Loucy (cell line): ENCODE data around the gene FLNA.
A peak's percentile ranks its signal among the peaks of the same experiment; 100 is the strongest.

Experiments
- H2AFZ ChIP-seq: fragments of 200-600 bp; sonication (generic); 2 replicates; pipeline ENCODE4 v1.6.0; 2016; ENCODE audit warnings: antibody characterized with exemption, mild to moderate bottlenecking, low read length, moderate library complexity
- H3F3A ChIP-seq: fragments of 200-600 bp; 2 replicates; pipeline ENCODE4 v1.6.0; 2016; ENCODE audit warnings: antibody characterized with exemption, low read depth, mild to moderate bottlenecking
- H3K27me3 ChIP-seq: fragments of 200-600 bp; sonication (generic); 2 replicates; pipeline ENCODE4 v1.6.1; 2014; ENCODE audit warnings: low read length, mild to moderate bottlenecking; ENCODE audit not compliant: insufficient read depth, poor library complexity, severe bottlenecking
- H3K36me3 ChIP-seq: fragments of 200-600 bp; sonication (generic); 2 replicates; pipeline ENCODE4 v1.6.1; 2016; ENCODE audit warnings: low read length; ENCODE audit not compliant: insufficient read depth
- H3K4me1 ChIP-seq: fragments of 200-600 bp; sonication (generic); 2 replicates; pipeline ENCODE4 v1.5.1; 2014; ENCODE audit warnings: low read length, mild to moderate bottlenecking; ENCODE audit not compliant: insufficient read depth, poor library complexity, severe bottlenecking
- H3K4me2 ChIP-seq: fragments of 200-600 bp; sonication (generic); 2 replicates; pipeline ENCODE4 v1.6.0; 2014; ENCODE audit warnings: antibody characterized with exemption, low read length, low read depth, mild to moderate bottlenecking; ENCODE audit not compliant: poor library complexity, severe bottlenecking
- H3K4me3 ChIP-seq: fragments of 200-600 bp; sonication (generic); 2 replicates; pipeline ENCODE4 v1.5.1; 2014; ENCODE audit warnings: low read length, mild to moderate bottlenecking, mixed read lengths; ENCODE audit not compliant: poor library complexity, severe bottlenecking
- H3K79me2 ChIP-seq: fragments of 200-600 bp; sonication (generic); 2 replicates; pipeline ENCODE4 v1.6.1; 2014; ENCODE audit warnings: low read length; ENCODE audit not compliant: insufficient read depth
- H3K9ac ChIP-seq: fragments of 200-600 bp; sonication (generic); 2 replicates; pipeline ENCODE4 v1.6.0; 2014; ENCODE audit warnings: mild to moderate bottlenecking, low read depth, low read length, moderate library complexity; ENCODE audit not compliant: poor library complexity, severe bottlenecking
- H3K9me2 ChIP-seq: fragments of 200-600 bp; sonication (generic); replicated peaks from 2 replicates; pipeline ENCODE4 v1.6.1; 2016; ENCODE audit warnings: low read depth, low read length, mixed read lengths
- H3K9me3 ChIP-seq: fragments of 200-600 bp; sonication (generic); 2 replicates; pipeline ENCODE4 v1.6.1; 2014; ENCODE audit warnings: mild to moderate bottlenecking, antibody characterized with exemption, low read length, low read depth; ENCODE audit not compliant: insufficient read depth
- H4K20me1 ChIP-seq: fragments of 200-600 bp; sonication (generic); 2 replicates; pipeline ENCODE4 v1.6.0; 2014; ENCODE audit warnings: antibody characterized with exemption, low read length, mild to moderate bottlenecking; ENCODE audit not compliant: insufficient read depth, poor library complexity, severe bottlenecking
- EZH2phosphoT487 ChIP-seq: fragments of 200-600 bp; IDR thresholded peaks from 2 replicates; pipeline ENCODE4 v1.6.1; 2018; ENCODE audit warnings: antibody characterized with exemption, mild to moderate bottlenecking, moderate library complexity, borderline replicate concordance
- TF ChIP-seq, protein P1 (sequence below): fragments of 200-600 bp; sonication (generic); conservative IDR thresholded peaks from 2 replicates; pipeline ENCODE4 v1.5.1; 2014; ENCODE audit warnings: mild to moderate bottlenecking, antibody characterized with exemption, low read length

The FLNA gene

DNA sequence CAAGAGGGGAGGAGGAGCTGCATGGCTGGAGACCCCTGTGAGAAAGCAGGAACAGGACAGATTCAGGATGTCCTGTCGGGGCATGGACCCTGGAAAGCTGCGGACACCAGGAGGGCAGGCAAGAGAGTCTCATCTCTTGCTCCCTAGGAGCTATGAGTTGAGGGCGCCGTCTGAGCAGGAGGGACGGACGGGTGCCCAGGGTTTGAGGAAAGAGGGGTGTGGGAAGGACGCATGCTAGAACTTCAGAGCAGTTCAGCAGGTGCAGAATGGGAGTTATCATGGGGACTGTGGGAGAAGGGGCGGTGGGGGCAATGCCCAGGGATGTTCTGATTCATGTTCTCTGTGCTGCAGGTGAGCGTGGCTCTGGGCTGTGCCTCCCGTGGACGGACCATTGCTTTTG is 54.0 kb downstream of the FLNA start:
- Histone ChIP-seq H3K9ac (no peak overlapping the region), H3K9me2 (no peaks in the 10 kb centered on the region), H3K4me2 (no peak overlapping the region), H4K20me1 (no peaks in the 10 kb centered on the region), H3K36me3 (no peaks in the 10 kb centered on the region), H3K79me2 (no peaks in the 10 kb centered on the region), H3F3A (no peaks in the 10 kb centered on the region), H2AFZ (no peak overlapping the region), H3K4me3 (no peak overlapping the region), H3K4me1 (no peaks in the 10 kb centered on the region), H3K9me3 (no peaks in the 10 kb centered on the region), H3K27me3 (no peaks in the 10 kb centered on the region)
- TF ChIP-seq, protein P1, sequence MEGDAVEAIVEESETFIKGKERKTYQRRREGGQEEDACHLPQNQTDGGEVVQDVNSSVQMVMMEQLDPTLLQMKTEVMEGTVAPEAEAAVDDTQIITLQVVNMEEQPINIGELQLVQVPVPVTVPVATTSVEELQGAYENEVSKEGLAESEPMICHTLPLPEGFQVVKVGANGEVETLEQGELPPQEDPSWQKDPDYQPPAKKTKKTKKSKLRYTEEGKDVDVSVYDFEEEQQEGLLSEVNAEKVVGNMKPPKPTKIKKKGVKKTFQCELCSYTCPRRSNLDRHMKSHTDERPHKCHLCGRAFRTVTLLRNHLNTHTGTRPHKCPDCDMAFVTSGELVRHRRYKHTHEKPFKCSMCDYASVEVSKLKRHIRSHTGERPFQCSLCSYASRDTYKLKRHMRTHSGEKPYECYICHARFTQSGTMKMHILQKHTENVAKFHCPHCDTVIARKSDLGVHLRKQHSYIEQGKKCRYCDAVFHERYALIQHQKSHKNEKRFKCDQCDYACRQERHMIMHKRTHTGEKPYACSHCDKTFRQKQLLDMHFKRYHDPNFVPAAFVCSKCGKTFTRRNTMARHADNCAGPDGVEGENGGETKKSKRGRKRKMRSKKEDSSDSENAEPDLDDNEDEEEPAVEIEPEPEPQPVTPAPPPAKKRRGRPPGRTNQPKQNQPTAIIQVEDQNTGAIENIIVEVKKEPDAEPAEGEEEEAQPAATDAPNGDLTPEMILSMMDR = no peak
- no peak for TF ChIP-seq EZH2phosphoT487

DNA sequence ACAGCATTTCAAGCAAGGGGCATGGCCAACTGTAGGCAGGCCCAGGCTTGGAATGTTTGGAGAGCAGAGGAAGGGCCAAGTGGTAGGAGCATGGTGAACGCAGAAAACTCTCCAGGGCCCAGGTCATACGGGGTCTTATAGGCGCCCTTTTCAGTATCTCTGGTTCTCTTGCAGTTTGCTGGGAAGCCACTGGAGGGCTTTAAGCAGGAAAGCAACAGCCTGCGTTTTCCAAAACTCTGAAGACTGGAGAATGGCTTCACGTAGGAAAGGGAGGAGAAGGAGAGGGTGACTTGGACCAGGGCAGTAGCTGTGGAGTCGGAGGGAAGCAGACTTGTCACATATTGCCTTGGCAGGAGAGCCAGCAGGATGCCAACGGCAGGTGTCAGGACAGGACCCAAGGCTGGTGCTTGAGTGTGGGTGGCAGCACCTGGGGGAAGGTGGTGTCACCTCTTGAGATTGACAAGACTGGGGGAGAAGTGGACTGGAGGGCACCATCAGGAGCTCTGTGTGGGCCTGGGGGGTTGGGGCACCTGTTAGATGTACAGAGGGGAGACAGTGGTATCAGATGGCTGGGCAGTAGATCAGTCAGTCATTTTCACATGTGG is 56.9 kb downstream of the FLNA start:
- Histone ChIP-seq H3K27me3 (no peaks in the 10 kb centered on the region), H3K9me3 (no peaks in the 10 kb centered on the region), H3K4me2 (no peak overlapping the region), H3K9ac (no peak overlapping the region), H3K4me1 (peaks cover 3% of the 10 kb centered on the region), H3K4me3 (no peak overlapping the region), H2AFZ (no peak overlapping the region), H3K36me3 (no peaks in the 10 kb centered on the region), H3K79me2 (no peaks in the 10 kb centered on the region), H3K9me2 (no peaks in the 10 kb centered on the region), H4K20me1 (no peaks in the 10 kb centered on the region), H3F3A (no peaks in the 10 kb centered on the region)
- TF ChIP-seq, protein P1 = peak; percentile 55
- no peak for TF ChIP-seq EZH2phosphoT487

DNA sequence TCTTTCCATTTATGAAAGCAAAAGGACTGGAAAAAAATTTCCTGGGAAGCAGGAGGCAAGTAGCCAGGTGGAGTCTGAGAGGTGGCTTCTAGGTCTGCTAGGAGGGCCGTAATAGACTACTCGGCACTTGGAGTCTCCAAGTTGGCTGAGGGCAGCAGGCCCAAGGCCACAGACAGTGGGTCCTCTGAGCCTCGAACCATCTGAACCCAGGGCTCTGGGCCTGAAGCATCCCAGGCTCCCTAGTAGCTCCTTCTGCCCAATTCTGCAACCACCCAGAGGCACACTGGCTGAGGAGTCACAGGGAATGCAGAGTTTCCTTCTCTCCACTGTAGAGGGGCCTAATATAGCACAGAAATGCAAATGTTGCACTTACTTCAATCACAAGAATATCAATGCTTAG is 59.0 kb downstream of the FLNA start:
- TF ChIP-seq EZH2phosphoT487 = no peak
- TF ChIP-seq, protein P1 = no peak
- no peaks in the 10 kb centered on the region for H3F3A ChIP-seq
- no peak overlapping the region for H3K4me2 ChIP-seq
- no peaks in the 10 kb centered on the region for H3K9me2 ChIP-seq
- H3K4me3 ChIP-seq = no peak overlapping the region
- no peaks in the 10 kb centered on the region for H3K27me3 ChIP-seq
- no peak overlapping the region for H3K9ac ChIP-seq
- H3K9me3 ChIP-seq = no peaks in the 10 kb centered on the region
- H3K4me1 ChIP-seq = peaks cover 3% of the 10 kb centered on the region
- no peak overlapping the region for H2AFZ ChIP-seq
- H3K36me3 ChIP-seq = no peaks in the 10 kb centered on the region
- no peaks in the 10 kb centered on the region for H3K79me2 ChIP-seq
- H4K20me1 ChIP-seq = no peaks in the 10 kb centered on the region
